ENCODE data around the gene DPF3. TPM values are rescaled to one million over a fixed set of nuclear protein-coding genes. Genes with fewer than 3 reads are reported as not detected.
A peak's percentile ranks its signal among the peaks of the same experiment; 100 is the strongest.

DPF3 gene
- polyA plus RNA-seq, 6 donors from 2014 or later, result 4.2 to 9.0 (median 6.1) TPM

- peaks cover 10 to 48% (median 18%) of the 10 kb centered on the region in 3 donors for H3K4me1 Mint-ChIP-seq
- peak overlapping the region in 1 of 8 donors; percentile 69 for H3K4me3 Mint-ChIP-seq
- H3K27me3 Mint-ChIP-seq, result peaks cover 0 to 7% (median 0%) of the 10 kb centered on the region in 3 donors
- ATAC-seq (ENCODE audit: low read depth in 2 of 2), result no peak
- H3K9me3 Mint-ChIP-seq, result no peaks in the 10 kb centered on the region
- DNase-seq, result no peak
- peak overlapping the region in 2 of 6 donors; percentile 12 to 73 for H3K27ac Mint-ChIP-seq
- H3K36me3 Mint-ChIP-seq, result no peaks in the 10 kb centered on the region
Observed at GRCh38 chr14:72613975-72614319, 280.0 kb downstream of the DPF3 start.

- H3K4me1 Mint-ChIP-seq, result peaks cover 10 to 50% (median 23%) of the 10 kb centered on the region in 3 donors
- H3K27me3 Mint-ChIP-seq, result peaks cover 0 to 7% (median 0%) of the 10 kb centered on the region in 3 donors
- H3K27ac Mint-ChIP-seq, result peak overlapping the region in 1 of 6 donors; percentile 63
- ATAC-seq (ENCODE audit: low read depth in 2 of 2) (no peak), DNase-seq (no peak)
- no peaks in the 10 kb centered on the region for H3K36me3 Mint-ChIP-seq
- H3K4me3 Mint-ChIP-seq, result peak overlapping the region in 1 of 8 donors; percentile 69
- no peaks in the 10 kb centered on the region for H3K9me3 Mint-ChIP-seq
Observed at GRCh38 chr14:72613231-72613974, 280.5 kb downstream of the DPF3 start.

GRCh38 chr14:72612041-72612440 is 281.9 kb downstream of the DPF3 start:
- H3K4me1 Mint-ChIP-seq, result peaks cover 10 to 50% (median 26%) of the 10 kb centered on the region in 3 donors
- no peak overlapping the region for H3K4me3 Mint-ChIP-seq
- peak overlapping the region in 1 of 6 donors; percentile 23 for H3K27ac Mint-ChIP-seq
- H3K27me3 Mint-ChIP-seq, result peaks cover 0 to 7% (median 0%) of the 10 kb centered on the region in 3 donors
- H3K9me3 Mint-ChIP-seq, result no peaks in the 10 kb centered on the region
- no peak for DNase-seq
- H3K36me3 Mint-ChIP-seq, result no peaks in the 10 kb centered on the region
- no peak for ATAC-seq (ENCODE audit: low read depth in 2 of 2)

DNA sequence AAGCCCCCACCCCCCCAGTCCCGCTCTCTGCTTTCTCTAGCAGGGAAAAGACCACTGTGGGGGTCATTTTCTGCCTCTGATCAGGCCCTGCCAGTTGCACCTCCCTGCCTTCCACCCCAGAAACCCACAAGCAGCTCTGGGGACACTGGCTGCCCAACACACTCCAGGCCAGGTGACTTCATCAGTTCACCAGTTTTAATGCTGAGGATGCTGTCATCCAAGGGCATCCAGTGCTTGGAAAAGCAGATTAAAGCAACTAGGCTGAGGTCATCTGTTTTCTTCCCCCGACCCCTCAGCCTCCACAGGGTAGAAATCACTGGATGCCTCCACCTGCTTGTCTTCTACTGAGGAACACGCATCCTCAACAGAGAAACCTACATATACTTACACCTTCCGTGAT is 282.4 kb downstream of the DPF3 start:
- Mint-ChIP-seq H3K4me1 (peaks cover 10 to 49% (median 30%) of the 10 kb centered on the region in 3 donors), H3K27ac (peak overlapping the region in 1 of 6 donors; percentile 61), H3K9me3 (peaks cover 0 to 3% (median 0%) of the 10 kb centered on the region in 7 donors), H3K36me3 (no peaks in the 10 kb centered on the region), H3K4me3 (no peak overlapping the region), H3K27me3 (peaks cover 0 to 7% (median 0%) of the 10 kb centered on the region in 3 donors)
- no peak for DNase-seq
- no peak for ATAC-seq (ENCODE audit: low read depth in 2 of 2)

GRCh38 chr14:72610831-72611200 is 283.1 kb downstream of the DPF3 start:
- H3K36me3 Mint-ChIP-seq, result no peaks in the 10 kb centered on the region
- no peak overlapping the region for H3K4me3 Mint-ChIP-seq
- H3K27me3 Mint-ChIP-seq, result peaks cover 0 to 7% (median 0%) of the 10 kb centered on the region in 3 donors
- peaks cover 0 to 5% (median 0%) of the 10 kb centered on the region in 7 donors for H3K9me3 Mint-ChIP-seq
- ATAC-seq (ENCODE audit: low read depth in 2 of 2) (no peak), DNase-seq (no peak)
- H3K4me1 Mint-ChIP-seq, result peaks cover 7 to 42% (median 26%) of the 10 kb centered on the region in 3 donors
- no peak overlapping the region for H3K27ac Mint-ChIP-seq

GRCh38 chr14:72610096-72610830 is 283.6 kb downstream of the DPF3 start:
- Mint-ChIP-seq H3K4me1 (peaks cover 7 to 39% (median 26%) of the 10 kb centered on the region in 3 donors), H3K4me3 (no peak overlapping the region), H3K36me3 (no peaks in the 10 kb centered on the region), H3K27ac (peak overlapping the region in 1 of 6 donors; percentile 26), H3K27me3 (peaks cover 0 to 7% (median 0%) of the 10 kb centered on the region in 3 donors), H3K9me3 (peaks cover 0 to 5% (median 0%) of the 10 kb centered on the region in 7 donors)
- no peak for ATAC-seq (ENCODE audit: low read depth in 2 of 2)
- no peak for DNase-seq

DNA sequence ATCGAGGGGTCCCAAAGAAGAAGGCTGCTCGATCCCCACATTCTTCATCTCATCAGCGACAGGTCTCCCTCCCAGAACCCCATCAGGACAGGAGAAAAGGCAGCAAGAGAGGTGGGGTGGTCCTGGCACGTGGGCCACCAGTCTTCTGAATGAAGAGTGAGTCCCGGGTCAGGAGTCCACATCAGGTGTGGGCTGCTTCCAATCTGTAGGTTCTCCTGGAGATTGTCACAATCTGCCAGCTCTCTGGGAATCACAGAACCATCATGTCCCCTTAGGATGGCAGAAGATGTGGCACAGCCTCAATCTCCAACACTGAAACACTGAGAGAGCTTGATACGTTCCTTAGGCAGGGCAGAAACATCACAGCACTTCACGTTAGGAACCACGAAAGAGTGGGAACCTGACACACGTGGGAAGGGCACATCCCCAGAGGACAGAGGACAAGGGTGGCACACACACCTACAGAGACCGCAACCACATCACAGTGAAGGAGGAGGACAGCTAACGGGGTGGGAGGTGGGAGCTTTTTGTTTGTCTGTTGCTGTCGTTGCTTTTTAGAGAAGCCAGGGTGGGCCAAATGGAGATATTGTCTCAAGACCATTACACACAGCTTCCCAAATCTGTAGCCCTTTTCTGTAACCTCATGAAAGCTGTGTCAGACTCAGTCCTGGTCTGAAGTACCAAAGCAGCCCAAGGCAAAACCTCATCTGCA is 284.5 kb downstream of the DPF3 start:
- Mint-ChIP-seq H3K27ac (peak overlapping the region in 3 of 6 donors; percentile 33 to 85 (median 59)), H3K9me3 (peaks cover 0 to 5% (median 0%) of the 10 kb centered on the region in 7 donors), H3K36me3 (no peaks in the 10 kb centered on the region), H3K4me3 (no peak overlapping the region), H3K27me3 (peaks cover 0 to 7% (median 0%) of the 10 kb centered on the region in 3 donors), H3K4me1 (peaks cover 7 to 33% (median 26%) of the 10 kb centered on the region in 3 donors)
- ATAC-seq (ENCODE audit: low read depth in 2 of 2), result no peak
- DNase-seq, result no peak

GRCh38 chr14:72608391-72609204 is 285.3 kb downstream of the DPF3 start:
- ATAC-seq (ENCODE audit: low read depth in 2 of 2), result no peak
- peaks cover 0 to 5% (median 0%) of the 10 kb centered on the region in 7 donors for H3K9me3 Mint-ChIP-seq
- no peaks in the 10 kb centered on the region for H3K36me3 Mint-ChIP-seq
- peak overlapping the region in 2 of 6 donors; percentile 41 to 67 for H3K27ac Mint-ChIP-seq
- H3K27me3 Mint-ChIP-seq, result peaks cover 0 to under 1% (median 0%) of the 10 kb centered on the region in 3 donors
- DNase-seq, result no peak
- no peak overlapping the region for H3K4me3 Mint-ChIP-seq
- H3K4me1 Mint-ChIP-seq, result peaks cover 1 to 27% (median 20%) of the 10 kb centered on the region in 3 donors

GRCh38 chr14:72607386-72608130 is 286.3 kb downstream of the DPF3 start:
- Mint-ChIP-seq H3K4me1 (peaks cover 0 to 20% (median 19%) of the 10 kb centered on the region in 3 donors), H3K4me3 (no peak overlapping the region), H3K9me3 (peaks cover 0 to 5% (median 0%) of the 10 kb centered on the region in 7 donors), H3K27me3 (no peaks in the 10 kb centered on the region), H3K27ac (peak overlapping the region in 2 of 6 donors; percentile 46 to 49), H3K36me3 (no peaks in the 10 kb centered on the region)
- DNase-seq (no peak), ATAC-seq (ENCODE audit: low read depth in 2 of 2) (no peak)

DNA sequence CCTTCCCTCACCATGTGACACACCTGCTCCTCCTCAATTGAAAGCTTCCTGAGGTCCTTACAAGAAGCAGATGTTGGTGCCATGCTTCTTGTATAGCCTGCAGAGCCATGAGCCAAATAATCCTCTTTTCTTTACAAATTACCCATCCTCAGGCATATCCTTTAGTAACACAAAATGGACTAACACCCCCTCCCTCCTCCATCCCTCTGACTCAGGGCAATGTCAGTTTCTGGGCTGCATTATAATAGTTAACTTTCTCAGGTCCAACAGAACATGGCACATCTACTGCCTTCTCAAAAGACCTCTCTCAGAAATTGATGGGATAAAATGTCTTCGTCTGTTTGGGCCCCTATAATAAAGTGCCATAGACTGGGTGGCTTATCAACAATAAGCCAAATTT is 287.0 kb downstream of the DPF3 start:
- Mint-ChIP-seq H3K9me3 (peaks cover 0 to 5% (median 0%) of the 10 kb centered on the region in 7 donors), H3K4me3 (no peak overlapping the region), H3K27ac (peak overlapping the region in 2 of 6 donors; percentile 23 to 50), H3K36me3 (no peaks in the 10 kb centered on the region), H3K27me3 (peaks cover 0 to 1% (median 0%) of the 10 kb centered on the region in 3 donors), H3K4me1 (peaks cover 0 to 16% (median 15%) of the 10 kb centered on the region in 3 donors)
- ATAC-seq (ENCODE audit: low read depth in 2 of 2), result no peak
- DNase-seq, result no peak

DNA sequence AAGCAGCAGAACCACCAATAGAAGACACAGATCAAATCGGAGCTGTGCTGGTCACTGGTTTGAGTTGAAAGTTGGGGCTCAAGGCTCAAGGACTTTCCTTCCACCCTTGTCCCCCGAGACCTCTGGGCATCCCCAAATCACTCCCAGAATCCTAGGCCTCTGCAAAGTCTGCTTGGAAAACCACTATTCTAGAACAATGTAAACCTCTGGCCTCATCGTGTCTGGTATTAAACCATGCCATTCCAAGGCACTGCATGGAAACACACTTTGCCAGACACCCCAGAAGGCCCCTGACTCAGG is 288.0 kb downstream of the DPF3 start:
- ATAC-seq (ENCODE audit: low read depth in 2 of 2) (no peak), DNase-seq (no peak)
- Mint-ChIP-seq H3K27me3 (peaks cover 5 to 11% (median 9%) of the 10 kb centered on the region in 3 donors), H3K9me3 (peaks cover 0 to 5% (median 0%) of the 10 kb centered on the region in 7 donors), H3K27ac (no peak overlapping the region), H3K36me3 (no peaks in the 10 kb centered on the region), H3K4me3 (no peak overlapping the region), H3K4me1 (peaks cover 3 to 23% (median 22%) of the 10 kb centered on the region in 3 donors)

All from naive B cell (primary cell).